Peyer's patch (tissue), 4 donors: ENCODE data around the gene ABR. TPM values are rescaled to one million over a fixed set of nuclear protein-coding genes. Genes with fewer than 3 reads are reported as not detected.

Experiments
- DNase-seq, 3 donors: peaks; one replicate each; pipeline ENCODE4 v3.0.0-alpha.2; 2017 to 2019
- H3K27ac ChIP-seq, 4 donors: fragments of 200-600 bp; sonication (generic); one replicate each; pipeline ENCODE4 v1.5.1; 2016 to 2019
- H3K27me3 ChIP-seq, 2 donors: fragments of 200-600 bp; sonication (generic); one replicate each; pipeline ENCODE4 v1.5.1; 2019
- H3K36me3 ChIP-seq, 3 donors: fragments of 200-600 bp; sonication (generic); one replicate each; pipeline ENCODE4 v1.5.1; 2016 to 2019
- H3K4me1 ChIP-seq, 4 donors: fragments of 200-600 bp; sonication (generic); one replicate each; pipeline ENCODE4 v1.5.1; 2016 to 2019
- H3K4me3 ChIP-seq, 4 donors: fragments of 200-600 bp; sonication (generic); 1 replicate in 3 of 4; 2 replicates in 1 of 4; pipeline ENCODE4 v1.5.1; 2016 to 2019; ENCODE audit warnings: mild to moderate bottlenecking in 1 of 4
- H3K9me3 ChIP-seq, 4 donors: fragments of 200-600 bp; sonication (generic); one replicate each; pipeline ENCODE4 v1.5.1; 2016 to 2019; ENCODE audit warnings: mild to moderate bottlenecking in 1 of 4
- POLR2A ChIP-seq, 2 donors: fragments of 450-650 bp; IDR thresholded peaks; one replicate each; pipeline ENCODE4 v1.5.1; 2017; ENCODE audit warnings: antibody characterized with exemption in 2 of 2, mild to moderate bottlenecking in 2 of 2, moderate library complexity in 2 of 2
- total RNA-seq, 4 donors: library from RNA; depleted of rRNA; stranded (reverse); fragments of >200 nt; gene quantifications; one replicate each; pipeline ENCODE4 v1.1.0, GENCODE V29; 2016
- TF ChIP-seq, protein P1 (sequence below), 6 experiments: fragments of 450-650 bp in 4 of 6; fragments of 200-600 bp in 2 of 6; sonication (generic) in 1 of 6; IDR thresholded peaks; one replicate each; pipeline ENCODE4 v1.5.1; 2017 to 2019; ENCODE audit warnings: antibody characterized with exemption in 6 of 6, mild to moderate bottlenecking in 3 of 6, moderate library complexity in 1 of 6

Gene ABR
- total RNA-seq, 4 donors from 2014 or later = 220 to 753 (median 440) TPM

DNA sequence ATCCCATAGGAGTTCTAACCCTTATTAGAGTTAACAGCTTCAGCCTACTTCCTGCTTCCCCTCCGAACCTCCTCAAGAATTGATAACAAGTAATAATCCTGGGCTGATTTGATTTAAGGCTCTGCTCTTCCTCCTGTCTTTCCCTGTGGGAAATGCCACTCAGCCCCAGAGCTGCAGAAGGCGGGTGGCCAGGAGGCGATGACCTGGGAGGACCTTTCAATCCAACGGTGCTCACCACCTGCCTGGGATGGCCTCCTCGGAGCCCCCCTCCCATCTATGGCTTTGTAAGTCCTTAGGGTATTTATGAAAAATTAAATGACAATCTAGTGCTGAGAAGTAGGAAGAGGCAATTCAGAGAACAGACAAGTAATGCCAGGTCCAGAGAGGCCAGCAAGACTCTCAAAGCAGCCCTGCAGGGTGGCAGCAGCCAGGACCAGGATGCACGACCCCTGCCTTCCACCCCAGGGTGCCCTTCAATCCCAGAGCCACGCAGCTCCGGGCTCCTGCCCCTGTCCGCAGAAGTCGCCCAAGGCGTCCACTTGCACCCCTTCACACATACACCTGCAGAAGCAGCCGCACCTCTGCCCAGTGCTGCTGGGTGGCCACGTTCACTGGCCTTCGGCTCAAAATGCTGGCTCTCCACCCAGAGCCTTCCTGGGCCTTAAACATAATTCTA lies 34.3 kb downstream of the ABR start:
- Histone ChIP-seq H3K4me1 (no peaks in the 10 kb centered on the region), H3K36me3 (peaks cover 0 to 8% (median 0%) of the 10 kb centered on the region in 3 donors), H3K9me3 (no peaks in the 10 kb centered on the region), H3K27ac (no peak overlapping the region), H3K4me3 (no peak overlapping the region), H3K27me3 (no peaks in the 10 kb centered on the region)
- TF ChIP-seq POLR2A (IDR thresholded peaks at IDR 0.05) = no peak
- TF ChIP-seq, protein P1, sequence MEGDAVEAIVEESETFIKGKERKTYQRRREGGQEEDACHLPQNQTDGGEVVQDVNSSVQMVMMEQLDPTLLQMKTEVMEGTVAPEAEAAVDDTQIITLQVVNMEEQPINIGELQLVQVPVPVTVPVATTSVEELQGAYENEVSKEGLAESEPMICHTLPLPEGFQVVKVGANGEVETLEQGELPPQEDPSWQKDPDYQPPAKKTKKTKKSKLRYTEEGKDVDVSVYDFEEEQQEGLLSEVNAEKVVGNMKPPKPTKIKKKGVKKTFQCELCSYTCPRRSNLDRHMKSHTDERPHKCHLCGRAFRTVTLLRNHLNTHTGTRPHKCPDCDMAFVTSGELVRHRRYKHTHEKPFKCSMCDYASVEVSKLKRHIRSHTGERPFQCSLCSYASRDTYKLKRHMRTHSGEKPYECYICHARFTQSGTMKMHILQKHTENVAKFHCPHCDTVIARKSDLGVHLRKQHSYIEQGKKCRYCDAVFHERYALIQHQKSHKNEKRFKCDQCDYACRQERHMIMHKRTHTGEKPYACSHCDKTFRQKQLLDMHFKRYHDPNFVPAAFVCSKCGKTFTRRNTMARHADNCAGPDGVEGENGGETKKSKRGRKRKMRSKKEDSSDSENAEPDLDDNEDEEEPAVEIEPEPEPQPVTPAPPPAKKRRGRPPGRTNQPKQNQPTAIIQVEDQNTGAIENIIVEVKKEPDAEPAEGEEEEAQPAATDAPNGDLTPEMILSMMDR (IDR thresholded peaks at IDR 0.05) = no peak
- DNase-seq = no peak

DNA sequence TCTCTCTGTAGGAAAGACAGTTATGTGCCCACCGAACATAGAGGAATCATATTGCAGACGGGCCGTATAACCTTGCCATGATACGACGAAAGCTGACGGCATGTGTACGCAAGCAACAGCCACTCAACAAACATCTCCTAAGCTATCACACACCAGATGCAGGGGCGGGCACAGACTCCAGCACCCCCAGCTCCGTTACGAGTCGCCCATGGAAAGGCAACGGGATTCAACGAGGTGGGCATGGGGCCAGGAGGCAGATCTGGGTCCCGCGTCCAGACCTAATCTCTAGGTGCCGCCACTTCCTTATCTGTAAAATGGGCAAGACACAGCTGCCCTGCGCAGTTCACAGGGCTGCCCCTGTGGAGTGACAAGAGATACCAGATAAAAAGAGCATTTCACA lies 35.6 kb downstream of the ABR start:
- DNase-seq = no peak
- no peaks in the 10 kb centered on the region for H3K4me1 ChIP-seq
- H3K27me3 ChIP-seq = no peaks in the 10 kb centered on the region
- H3K27ac ChIP-seq = no peak overlapping the region
- no peaks in the 10 kb centered on the region for H3K9me3 ChIP-seq
- TF ChIP-seq POLR2A (IDR thresholded peaks at IDR 0.05) = no peak
- TF ChIP-seq, protein P1 (IDR thresholded peaks at IDR 0.05) = no peak
- no peak overlapping the region for H3K4me3 ChIP-seq
- no peaks in the 10 kb centered on the region for H3K36me3 ChIP-seq

DNA sequence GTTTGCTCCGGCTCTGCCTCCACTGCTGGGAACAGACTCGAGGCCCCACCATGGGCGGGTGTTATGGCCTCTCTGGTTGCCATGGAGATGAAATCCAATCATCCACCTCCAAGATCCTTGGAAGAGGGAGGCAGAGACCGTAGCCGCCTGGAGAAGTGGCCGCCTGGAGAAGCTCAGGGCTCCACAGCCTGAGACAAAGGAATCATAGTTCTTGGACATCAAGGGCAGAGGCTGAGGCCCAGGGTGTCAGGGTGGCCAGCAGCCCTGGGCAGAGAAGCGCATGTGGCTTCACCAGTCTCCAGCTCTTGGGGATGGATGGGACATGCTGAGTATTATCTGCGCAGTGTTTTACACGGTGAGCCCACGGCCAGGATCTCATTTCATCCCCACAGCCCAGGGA lies 36.2 kb downstream of the ABR start:
- Histone ChIP-seq H3K4me3 (no peak overlapping the region), H3K27me3 (no peaks in the 10 kb centered on the region), H3K27ac (no peak overlapping the region), H3K36me3 (no peaks in the 10 kb centered on the region), H3K9me3 (no peaks in the 10 kb centered on the region), H3K4me1 (no peaks in the 10 kb centered on the region)
- DNase-seq = no peak
- TF ChIP-seq, protein P1 (IDR thresholded peaks at IDR 0.05) = no peak
- TF ChIP-seq POLR2A (IDR thresholded peaks at IDR 0.05) = no peak

DNA sequence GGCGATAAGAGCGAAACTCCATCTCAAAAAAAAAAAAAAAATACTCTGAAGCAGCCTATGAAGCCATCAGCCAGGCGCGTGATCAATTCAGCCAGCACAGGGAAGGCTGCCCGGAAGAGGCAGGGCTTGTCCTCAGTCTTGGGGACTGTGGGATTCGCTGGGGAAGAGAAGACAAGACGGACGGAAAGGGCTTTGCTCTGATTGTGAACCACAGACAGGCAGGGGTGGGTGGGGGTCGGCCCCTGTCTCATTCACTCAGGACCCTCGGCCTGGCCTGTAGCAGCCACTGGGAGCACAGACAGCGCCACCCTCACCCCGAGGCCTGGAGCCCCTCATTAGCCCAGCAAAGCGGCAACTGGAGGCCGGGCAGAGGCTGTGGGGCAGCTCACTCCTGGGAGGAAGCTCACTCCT lies 37.2 kb downstream of the ABR start:
- no peak for TF ChIP-seq POLR2A (IDR thresholded peaks at IDR 0.05)
- TF ChIP-seq, protein P1 (IDR thresholded peaks at IDR 0.05) = no peak
- no peaks in the 10 kb centered on the region for H3K27me3 ChIP-seq
- no peak overlapping the region for H3K27ac ChIP-seq
- no peaks in the 10 kb centered on the region for H3K36me3 ChIP-seq
- no peaks in the 10 kb centered on the region for H3K4me1 ChIP-seq
- H3K9me3 ChIP-seq = no peaks in the 10 kb centered on the region
- no peak for DNase-seq
- no peak overlapping the region for H3K4me3 ChIP-seq

DNA sequence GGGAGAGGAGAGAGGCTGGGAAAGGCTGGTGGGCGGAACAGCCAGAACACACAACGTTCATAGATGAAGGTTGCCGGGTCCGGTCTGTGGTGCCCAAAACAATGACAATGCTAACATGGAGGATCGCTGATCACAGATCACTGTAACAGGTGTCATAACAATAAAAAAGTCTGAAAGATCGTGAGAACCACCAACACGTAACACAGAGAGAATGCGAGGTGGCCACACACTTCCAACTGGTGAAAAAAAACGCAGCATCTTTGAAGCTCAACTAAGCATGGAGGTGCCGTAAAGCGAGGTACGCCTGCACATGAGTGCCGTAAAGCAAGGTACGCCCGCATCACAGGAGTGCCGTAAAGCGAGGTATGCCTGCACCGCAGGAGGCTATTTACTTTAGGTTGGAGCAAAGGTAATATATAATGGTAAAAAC lies 42.3 kb downstream of the ABR start:
- no peak overlapping the region for H3K27ac ChIP-seq
- H3K4me1 ChIP-seq = no peaks in the 10 kb centered on the region
- H3K4me3 ChIP-seq = no peak overlapping the region
- no peaks in the 10 kb centered on the region for H3K9me3 ChIP-seq
- DNase-seq = peak in 1 of 3 donors; percentile 66
- H3K27me3 ChIP-seq = no peaks in the 10 kb centered on the region
- TF ChIP-seq, protein P1 (IDR thresholded peaks at IDR 0.05) = no peak
- no peak for TF ChIP-seq POLR2A (IDR thresholded peaks at IDR 0.05)
- no peaks in the 10 kb centered on the region for H3K36me3 ChIP-seq
